ENCODE results near the gene VWC2.

GRCh38 chr7:49789736-49790135 lies 16.3 kb downstream of the VWC2 start:
- TF ChIP-seq CTCF (IDR thresholded peaks at IDR 0.05) (no peak), REST (IDR thresholded peaks at IDR 0.05; ENCODE audit: insufficient read depth in 1 of 2, low read depth in 2 of 2, low read length in 1 of 2) (no peak), POLR2AphosphoS5 (IDR thresholded peaks at IDR 0.05; ENCODE audit: low read depth, low read length) (no peak)
